Iris pigment epithelial cell (primary cell): ENCODE measurements around the gene CLMN.
A peak's percentile ranks its signal among the peaks of the same experiment; 100 is the strongest.

Experiments used
- DNase-seq: peaks from one replicate; pipeline ENCODE4 v3.0.0-alpha.2; 2011; ENCODE audit warnings: low read depth

CLMN gene

DNA sequence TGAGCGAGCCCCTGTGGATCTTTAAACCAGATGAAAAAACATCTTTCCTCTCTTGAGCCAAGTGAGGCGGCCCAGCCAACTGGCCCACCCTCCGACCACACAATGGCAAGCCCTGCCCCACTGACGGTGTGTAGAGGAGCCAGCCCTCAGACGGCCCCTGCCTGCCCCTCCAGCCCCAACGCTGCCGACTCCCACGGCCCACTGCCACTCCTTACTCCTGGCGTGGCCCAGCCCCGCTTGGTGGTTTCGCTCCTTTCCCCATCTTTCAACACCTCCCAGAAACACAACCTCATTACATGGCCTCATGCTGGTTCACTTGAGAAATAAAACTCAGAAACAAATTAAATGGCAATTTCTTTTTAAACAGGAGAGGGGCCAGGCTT is 81.8 kb downstream of the CLMN start:
- DNase-seq: no peak

DNA sequence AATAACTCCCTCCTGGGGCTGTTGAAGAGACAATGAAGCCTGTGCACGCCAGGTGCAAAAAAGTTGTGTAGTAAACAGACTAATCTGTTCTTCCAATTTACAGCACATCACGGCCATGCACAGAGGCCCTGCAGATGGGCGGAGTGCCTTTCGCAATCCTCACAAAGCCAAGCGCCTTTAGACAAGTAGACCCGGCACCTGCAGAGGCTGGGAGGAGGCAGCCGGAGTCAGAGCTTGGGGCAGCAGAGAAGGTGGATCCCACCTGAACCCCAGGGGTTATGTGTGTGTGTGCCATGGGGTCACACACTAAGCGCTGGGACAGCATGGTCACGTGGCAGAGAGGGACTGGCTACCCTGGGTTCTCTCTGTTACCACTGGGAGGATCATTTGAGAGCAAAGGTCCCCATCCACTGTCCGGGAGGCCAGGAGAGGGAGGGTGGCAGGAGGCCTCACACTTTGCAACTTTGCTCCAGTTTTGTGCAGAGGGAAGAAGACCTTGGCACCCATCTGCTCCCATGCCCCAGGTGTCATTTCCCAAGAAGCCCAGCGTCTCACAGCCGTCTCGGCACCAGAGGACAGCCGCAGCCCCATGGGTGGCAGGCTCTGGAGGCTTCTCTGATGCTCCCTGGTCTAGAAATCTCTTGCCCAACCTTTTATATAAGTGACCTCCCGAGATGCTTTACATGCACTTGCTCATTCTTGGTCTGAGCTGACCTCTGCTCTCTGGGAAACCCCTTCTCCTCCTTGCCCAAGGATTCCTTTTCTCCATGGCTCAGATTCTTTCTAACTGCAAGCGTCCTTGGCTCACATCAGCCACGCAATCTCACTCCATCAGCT is 82.4 kb downstream of the CLMN start:
- peak; percentile 19 for DNase-seq

DNA sequence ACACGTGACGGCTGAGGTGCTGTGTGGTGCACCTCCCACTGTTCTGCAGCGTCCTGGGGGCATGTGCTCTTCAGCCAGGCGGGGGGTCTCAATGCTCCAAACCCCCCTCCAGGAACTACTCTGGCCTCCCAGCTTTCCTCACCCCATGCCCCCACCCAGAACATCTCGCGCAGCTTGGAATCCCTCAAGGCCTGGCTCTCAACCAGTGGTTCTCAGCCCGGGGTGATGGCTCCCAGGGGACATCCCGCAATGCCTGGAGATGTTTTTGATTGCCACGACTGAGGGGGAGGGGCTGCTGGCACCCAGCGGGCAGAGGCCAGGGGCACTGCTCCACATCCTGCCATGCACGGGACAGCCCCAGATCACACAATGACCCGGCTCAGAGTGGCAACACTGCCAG is 83.5 kb downstream of the CLMN start:
- DNase-seq: no peak

DNA sequence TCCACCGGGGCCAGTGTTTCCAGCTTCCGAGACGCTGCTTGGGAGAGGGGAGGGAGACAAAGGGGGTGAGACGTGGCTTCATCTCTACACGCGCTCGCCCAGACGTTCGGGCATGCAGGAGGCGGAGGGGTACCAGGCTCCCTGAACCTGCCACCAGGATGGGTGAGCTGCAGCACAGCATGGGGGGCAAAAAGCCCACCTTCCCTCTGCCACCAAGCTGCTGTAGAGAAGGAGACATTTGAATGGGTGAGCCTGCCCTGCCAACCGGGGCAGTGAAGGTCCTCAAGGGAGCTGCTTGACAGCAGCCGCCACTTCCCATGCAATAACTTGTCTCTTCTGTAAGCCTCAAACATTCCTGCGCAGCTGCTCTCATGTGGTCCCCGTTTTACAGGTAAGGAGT is 83.9 kb downstream of the CLMN start:
- DNase-seq: no peak

DNA sequence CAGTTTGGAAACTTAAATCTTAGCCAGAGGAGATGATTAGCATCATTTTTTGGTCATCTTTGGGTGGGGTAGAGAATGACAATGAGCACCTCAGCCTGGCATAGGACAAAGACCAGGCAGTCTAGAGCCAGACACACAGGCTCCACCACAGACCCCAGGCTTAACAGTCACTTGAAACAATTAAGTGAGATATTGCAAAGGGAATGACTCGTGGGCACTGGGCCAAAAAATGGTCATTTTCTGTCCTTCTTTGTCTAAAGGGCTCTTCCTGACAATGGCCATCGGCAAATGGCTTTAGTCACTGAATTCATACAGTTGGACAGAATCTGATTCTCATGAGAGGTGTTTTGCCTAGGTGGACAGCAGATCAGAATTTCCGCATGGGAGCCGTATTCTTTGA is 84.4 kb downstream of the CLMN start:
- DNase-seq: no peak

DNA sequence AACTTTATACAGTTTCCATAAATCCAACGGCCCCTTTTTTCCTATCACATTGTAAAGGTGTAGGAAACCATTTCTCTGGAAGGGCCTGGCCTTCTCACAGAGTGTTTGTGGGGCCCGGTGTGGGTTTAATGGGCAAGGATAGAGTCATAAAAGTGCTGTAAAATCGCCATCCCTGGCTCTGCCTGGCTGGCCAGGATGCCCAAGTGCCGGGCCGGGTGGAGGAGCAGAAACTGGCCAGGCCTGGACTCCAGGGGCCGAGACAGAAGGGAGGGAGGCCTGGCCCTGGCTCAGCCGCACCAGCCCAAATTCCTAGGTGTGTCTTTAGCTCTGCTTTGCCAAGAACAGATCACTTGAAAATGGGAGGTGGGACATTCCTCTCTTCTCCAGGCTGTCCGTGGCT is 85.3 kb downstream of the CLMN start:
- no peak for DNase-seq

DNA sequence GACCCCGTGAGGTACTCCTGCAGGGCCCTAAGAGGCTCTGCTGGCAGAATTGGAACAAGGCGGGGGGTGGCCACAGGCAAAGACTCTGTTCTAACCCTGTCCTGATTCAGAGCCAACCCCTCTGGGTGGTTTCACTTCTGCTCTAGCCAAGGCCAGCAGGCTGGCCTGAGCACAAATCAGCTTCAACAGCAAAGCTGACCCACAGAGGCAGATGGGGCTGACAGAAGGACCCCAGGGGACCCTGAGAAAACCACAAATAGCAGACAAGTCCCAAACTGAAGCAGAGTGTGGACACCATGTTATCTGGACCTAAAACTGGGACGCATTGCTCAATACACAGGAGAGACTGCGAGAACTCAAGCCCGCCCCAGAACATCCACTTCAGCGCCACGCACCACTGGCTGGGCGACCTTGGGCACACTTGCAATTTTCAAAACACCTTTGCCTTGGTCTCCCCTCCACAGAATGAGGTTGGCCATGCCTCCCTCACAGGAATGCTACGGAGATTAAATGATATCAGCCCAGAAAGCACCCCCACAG is 85.9 kb downstream of the CLMN start:
- no peak for DNase-seq

DNA sequence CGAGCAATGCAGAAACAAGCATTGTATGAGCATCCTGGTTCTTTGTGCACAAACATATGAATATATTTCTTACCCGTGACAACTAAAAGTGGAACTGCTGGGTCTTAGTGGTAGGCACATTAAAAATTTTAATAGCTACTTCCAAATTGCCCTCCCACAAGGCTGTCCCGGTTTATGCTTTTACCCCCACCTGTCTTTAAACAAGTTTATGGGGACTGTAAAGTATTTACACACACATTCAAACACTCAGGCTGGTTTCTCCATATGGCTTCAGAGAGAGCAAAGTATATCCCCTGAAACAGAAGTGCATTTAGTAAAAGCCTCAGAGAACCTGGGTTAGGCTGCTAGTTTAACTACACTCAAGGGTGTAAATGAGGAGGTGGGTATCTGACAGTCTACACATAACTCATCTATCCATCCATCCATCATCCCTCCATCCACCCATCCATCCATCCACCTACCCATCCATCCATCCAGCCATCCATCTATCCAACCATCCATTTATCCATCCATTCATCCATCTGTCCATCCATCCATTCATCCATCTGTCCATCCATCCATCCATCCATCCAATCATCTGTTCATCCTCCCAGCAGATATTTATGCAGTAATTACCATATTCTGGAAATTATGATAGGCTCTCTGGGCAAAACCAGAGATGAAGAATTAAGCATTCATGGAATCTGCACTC is 86.7 kb downstream of the CLMN start:
- no peak for DNase-seq

DNA sequence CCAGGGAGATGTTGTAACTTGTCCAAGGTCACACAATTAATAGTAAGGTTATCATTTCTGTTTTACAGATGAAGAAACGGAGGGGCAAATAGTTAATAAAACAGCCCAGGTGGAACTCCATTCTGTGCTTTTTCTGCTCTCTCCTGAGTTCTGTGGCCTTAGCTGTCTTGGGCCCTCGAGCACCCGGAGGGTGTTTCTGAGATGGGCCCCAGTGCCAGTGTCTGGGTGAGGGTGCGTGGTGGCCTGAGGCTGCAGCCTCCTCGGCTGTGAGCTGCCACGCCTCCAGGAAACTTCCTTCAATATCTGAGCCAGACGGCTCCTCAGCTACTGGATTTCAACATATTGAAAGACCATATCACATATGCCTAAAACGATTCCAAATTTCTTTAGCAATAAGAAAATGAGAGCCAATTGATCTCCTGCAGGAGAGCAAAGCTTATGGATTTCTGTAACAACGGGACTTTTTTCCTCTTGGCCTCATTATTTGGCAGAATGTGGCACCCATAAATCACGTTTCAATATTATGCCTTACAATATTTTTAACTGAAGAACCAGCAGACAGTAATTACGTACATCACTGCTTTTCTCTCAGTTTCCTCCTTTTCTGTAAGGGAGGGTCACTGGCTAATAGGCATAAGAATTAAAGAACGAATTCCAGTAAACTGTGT is 87.6 kb downstream of the CLMN start:
- DNase-seq: no peak

DNA sequence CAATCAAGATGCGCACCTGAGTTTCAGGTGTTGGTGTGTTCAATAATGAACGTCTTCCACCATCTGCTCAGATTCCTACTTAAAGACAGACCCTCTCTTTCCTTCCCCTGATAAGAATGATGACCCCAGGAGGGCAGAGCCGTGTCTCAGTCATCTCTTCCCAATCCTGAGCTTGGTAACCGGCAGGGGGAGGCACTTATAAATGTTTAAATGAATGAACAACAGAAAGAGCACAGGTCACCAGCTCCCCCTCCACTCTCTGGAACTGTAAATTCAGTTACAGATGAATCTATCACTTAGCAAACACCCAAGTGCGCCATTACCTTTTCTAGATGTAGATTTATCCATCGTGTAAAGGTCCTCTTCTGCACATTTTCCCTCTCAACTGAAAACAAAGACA is 90.0 kb downstream of the CLMN start:
- no peak for DNase-seq

DNA sequence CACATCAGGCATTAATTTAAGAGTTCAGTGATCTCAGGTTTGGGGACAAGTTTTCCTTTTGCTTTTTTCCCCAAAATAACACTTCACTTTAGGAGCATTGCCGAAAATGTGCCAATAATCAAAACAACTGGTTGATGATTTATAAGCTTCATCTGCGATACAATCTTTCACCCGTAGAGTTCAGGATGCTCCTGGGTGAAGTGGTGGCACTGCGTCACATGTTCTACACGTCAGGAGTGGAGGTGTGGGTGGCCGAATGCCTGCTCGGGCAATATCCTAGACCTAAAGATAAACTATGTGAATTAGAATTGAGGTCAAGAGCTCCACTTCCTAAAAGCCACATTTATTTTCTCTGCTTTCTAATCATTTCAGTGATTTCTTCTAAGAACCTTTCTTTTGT is 91.5 kb downstream of the CLMN start:
- no peak for DNase-seq

DNA sequence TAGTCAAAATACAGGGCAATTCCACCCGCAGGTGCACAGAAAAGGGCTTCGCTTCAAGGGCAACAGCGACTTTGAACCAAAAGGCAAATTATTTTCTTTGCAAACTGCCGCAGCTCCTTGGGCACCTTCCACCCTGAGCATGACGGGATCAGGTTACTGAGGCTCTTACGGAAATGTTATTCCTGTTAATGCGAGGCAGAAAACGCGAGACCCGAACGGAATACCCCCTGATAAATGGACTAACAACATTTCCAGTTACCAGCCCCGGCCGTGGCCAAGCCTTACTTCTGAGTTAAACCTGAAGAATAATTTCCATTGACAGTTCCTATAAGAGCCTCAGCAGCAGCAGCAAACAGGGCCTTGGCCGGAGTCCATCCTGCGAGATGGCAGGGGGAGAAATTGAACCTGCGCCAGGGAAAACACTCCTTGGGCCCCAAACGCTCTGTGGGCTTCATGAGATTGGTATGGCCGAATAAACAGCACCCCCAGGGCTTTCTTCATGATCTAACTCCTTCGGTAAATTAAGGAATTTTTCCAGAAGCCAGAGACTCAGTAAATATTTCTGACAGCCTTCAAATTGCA is 92.3 kb downstream of the CLMN start:
- peak; percentile 81 for DNase-seq

DNA sequence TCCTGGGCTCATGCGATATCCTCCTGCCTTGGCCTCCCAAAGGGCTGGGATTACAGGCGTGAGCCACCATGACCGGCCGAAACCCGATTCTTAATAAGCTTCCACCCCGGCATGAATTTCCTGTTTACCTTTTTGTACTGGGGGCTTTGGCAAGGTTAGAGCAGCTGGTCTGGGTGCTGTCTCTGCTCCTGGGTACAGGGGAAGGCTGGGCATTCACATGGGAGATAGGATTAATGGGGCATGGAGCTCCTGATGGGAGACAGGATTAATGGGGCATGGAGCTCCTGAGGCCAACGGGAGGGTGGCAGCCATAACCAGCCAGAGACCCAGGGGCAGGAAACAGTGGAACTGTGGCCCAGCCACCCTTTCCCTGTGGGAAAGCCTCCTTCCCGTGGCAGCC is 92.9 kb downstream of the CLMN start:
- DNase-seq: no peak

DNA sequence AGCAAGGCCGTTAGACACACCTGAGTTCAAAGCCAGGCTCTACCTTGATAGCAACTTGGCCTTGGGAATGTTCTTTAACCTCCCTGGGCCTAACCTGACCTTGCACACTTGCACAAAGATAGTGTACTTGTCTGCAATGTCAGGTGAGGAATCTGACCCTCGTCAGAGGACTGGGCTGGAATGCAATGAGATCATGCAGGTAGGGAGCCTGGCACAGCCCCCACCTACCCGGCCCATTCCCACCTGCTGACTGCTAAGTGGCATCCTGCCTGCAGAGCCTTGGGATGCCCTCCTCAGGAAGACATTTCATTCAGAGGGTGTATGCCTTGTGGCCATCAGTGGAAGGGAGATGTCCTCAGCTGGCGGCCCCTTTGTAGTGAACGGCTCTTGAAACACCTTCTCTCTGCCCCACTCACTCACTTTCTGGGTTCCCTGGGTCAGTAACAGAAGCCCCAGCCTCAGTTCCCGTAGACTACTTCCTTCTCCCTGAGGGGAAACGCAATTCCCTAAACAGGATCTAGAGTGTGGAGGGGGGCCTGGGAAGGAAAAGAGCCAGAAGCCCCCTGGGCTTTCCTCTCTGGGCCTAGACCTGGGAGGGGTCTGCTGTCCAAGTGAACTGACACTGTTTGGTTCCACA is 94.3 kb downstream of the CLMN start:
- DNase-seq: no peak

DNA sequence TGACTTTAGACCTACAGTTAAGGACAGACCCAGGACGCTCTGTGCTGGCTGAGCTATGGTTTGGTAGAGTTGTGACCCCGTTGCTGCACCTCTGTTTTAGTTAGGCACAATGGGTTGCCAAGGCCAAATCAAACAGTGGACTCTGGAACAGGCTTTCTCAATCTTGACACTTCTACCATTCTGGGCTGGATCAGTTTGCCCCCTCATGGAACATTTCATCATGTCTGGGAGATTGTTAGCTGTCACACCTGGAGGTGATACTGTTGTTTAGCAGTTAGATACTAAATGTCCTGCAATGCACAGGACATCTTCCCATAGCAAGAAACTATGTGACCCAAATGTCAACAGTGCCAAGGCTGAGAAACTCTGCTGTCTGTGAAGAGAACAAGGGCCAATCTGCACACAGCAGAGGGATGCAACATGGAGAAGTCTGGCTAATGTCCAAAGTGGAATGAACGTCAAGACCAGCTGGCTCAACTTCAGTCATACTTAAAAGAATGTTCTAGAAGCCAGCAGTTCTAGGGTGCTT is 96.8 kb downstream of the CLMN start:
- peak; percentile 93 for DNase-seq

DNA sequence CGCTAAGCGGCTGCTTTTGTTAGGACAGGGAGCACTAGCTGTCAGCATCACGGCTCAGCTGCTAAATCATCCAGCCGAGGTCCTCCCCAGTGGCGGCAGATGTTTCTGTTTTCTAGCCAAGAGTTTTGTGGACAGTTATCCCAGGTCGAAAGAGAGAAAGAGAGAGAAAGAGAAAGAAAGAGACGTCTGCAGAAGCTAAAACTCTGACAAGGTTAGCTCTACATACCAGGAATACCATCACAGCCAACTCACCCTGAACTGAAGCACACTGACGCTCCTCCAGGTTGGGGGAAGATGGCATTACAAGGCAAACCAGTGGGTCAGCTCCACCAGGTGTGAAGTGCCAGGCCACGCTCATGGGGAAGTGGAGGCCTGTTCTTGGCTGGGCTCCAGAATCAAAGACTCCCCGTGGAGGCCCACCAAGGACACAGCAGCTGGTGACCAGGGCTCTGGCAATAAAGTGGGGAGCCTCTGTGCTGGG is 97.5 kb downstream of the CLMN start:
- DNase-seq: peak; percentile 79

DNA sequence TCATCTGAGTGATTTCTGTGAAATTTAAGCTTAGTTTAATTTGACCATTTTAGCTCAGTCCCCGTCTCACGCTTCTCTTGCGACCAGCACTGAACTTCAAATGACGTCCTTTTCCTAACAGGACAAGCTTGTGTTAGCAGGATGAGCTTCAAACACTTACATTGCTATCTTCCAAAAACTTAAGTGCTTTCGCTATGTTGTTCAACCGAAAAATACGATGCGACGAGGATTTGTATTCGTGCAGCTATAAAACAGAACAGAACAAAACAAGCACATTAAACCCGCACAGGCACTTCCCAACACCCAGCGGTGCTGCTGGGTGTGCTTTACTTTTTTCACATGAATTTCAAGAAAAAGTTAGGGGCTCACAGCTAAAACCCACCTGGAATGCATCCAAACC is 98.2 kb downstream of the CLMN start:
- DNase-seq: no peak

DNA sequence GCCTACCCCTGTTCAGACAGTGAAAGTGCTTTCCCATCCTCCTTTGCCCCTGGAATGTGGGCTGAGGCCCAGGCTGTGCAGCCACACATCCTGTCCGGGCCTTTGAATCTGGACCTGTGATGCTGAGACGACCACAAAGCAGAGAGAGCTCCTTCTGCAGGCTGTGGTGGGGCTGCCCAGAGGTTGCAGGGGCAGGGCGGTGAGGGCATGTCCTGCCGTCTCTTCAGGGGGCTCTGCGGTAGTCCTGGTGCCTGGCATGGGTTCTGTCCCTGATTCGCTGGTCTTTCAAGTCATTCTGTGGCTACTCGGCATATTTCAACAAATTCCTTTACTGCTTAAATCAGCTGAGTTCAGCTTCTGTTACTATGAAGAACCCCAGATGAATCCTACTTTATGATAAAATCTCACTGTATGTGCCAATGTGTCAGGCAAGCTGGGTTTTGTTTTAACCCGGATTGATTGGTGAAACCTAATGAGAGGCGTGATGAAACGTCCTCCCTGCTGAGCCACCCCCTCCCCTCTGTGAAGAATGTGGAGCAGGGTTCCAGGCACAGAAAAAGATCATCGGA is 99.0 kb downstream of the CLMN start:
- peak; percentile 83 for DNase-seq

DNA sequence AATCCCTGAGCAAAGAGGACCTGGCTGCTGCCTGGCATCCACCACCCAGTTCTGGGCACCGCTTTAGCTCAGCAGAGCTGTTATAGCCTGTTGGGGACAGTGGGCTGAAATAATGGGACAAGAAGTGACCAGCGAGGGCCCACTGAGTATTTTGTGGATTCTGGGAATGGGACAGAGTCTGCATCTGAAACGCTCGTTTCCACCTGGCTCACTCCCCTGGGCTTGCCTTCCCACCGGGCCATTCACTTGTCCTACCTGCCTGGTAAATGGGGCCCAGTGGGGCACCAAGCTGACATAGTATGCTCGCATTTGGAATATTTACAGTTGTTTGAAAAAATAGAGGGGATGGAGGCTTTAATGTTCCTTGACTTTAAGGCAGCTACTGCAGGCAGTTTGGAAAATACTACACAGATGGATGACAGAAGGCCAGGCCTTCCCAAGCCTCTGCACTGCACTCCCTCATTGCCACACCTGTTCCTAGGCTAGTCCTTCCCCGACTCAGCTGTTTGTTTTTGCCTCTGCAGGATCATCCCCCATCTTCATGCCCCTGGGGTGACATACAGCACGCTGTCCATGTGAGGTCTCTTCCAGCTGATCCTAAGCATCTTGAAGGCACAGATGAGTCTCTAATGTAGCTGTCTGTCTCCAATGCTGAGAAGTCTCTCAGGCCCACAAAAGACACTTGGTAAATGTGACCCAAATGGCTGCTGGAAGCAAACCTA is 101.1 kb downstream of the CLMN start:
- DNase-seq: no peak

DNA sequence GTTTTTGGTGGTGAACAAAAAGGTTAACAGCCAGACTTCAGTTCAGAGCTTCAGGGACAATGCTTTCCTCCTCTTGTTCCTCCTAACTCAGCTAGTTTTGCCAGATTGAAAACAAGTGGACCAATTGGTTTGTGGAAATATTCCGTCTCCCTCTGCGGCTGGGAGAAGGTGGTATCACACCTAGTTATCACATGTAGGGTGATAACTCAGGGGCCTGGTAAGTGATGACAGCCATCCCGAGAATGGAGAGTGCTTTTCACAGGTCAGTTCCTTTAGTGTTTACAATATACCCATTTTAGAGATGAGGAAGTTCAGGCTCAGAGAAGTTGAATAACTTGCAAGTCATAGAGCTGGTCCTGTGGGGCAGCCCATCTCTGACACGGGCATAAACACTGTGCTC is 101.7 kb downstream of the CLMN start:
- no peak for DNase-seq
